H1 (cell line): ENCODE data around the gene MEIS2. TPM values are rescaled to one million over a fixed set of nuclear protein-coding genes. Genes with fewer than 3 reads are reported as not detected.

Experiments
- CTCF ChIA-PET: fragments of 300-600 bp; sonication (Branson Sonifier 250); formaldehyde crosslinking; loops from one replicate; lab custom pipeline; 2021; ENCODE audit not compliant: partially characterized antibody; lab: Charles Lee
- POLR2A ChIA-PET: fragments of 300-600 bp; sonication (Branson Sonifier 250); formaldehyde crosslinking; loops from one replicate; lab custom pipeline; 2021; ENCODE audit warnings: inconsistent platforms; ENCODE audit not compliant: partially characterized antibody; lab: Charles Lee
- DNase-seq, 2 experiments: peaks; one replicate each; pipeline versions ENCODE4 v3.0.0 to v3.0.0-alpha.2; 2010 to 2022; ENCODE audit warnings: low spot score in 2 of 2, low read depth in 1 of 2, mixed read lengths in 1 of 2
- FAIRE-seq: peaks from 2 replicates; lab custom pipeline; 2011; peaks lifted over from hg19 to GRCh38; lab: Jason Lieb, UNC
- H2AFZ ChIP-seq: 2 replicates; pipeline ENCODE4 v1.8.1; 2012; ENCODE audit warnings: low read length, inconsistent platforms
- H2AK5ac ChIP-seq: 2 replicates; pipeline ENCODE4 v1.6.1; 2013; ENCODE audit warnings: low read depth, low read length
- H2BK120ac ChIP-seq: replicated peaks from 2 replicates; pipeline ENCODE3; 2013; ENCODE audit warnings: low read depth, low read length, inconsistent platforms
- H2BK12ac ChIP-seq: 2 replicates; pipeline ENCODE4 v1.6.1; 2013; ENCODE audit warnings: low read depth, low read length
- H2BK15ac ChIP-seq: 2 replicates; pipeline ENCODE4 v1.6.1; 2013; ENCODE audit warnings: low read length
- H2BK20ac ChIP-seq: 2 replicates; pipeline ENCODE4 v1.6.1; 2013; ENCODE audit warnings: low read length
- H2BK5ac ChIP-seq: 2 replicates; pipeline ENCODE4 v1.6.1; 2013; ENCODE audit warnings: low read depth, low read length
- H3K14ac ChIP-seq: 2 replicates; pipeline ENCODE4 v1.6.1; 2013; ENCODE audit warnings: inconsistent platforms; ENCODE audit not compliant: insufficient read length
- H3K18ac ChIP-seq: 2 replicates; pipeline ENCODE4 v1.6.1; 2013; ENCODE audit warnings: low read length; ENCODE audit errors: extremely low read depth
- H3K23ac ChIP-seq: 2 replicates; pipeline ENCODE4 v1.6.1; 2013; ENCODE audit warnings: inconsistent platforms; ENCODE audit not compliant: insufficient read length
- H3K23me2 ChIP-seq: 2 replicates; pipeline ENCODE4 v1.6.1; 2013; ENCODE audit warnings: low read depth, low read length
- H3K27ac ChIP-seq: 2 replicates; pipeline ENCODE4 v1.6.1; 2011; ENCODE audit warnings: low read depth, low read length, inconsistent platforms
- H3K27me3 ChIP-seq, 4 experiments: replicated peaks in 1 of 4; 1 replicate in 1 of 4; 2 replicates in 3 of 4; pipeline versions ENCODE4 v1.6.1 to v1.8.1; 2011 to 2013; ENCODE audit warnings: low read length in 3 of 4, mild to moderate bottlenecking in 3 of 4, inconsistent platforms in 2 of 4, mixed read lengths in 2 of 4, moderate library complexity in 1 of 4; ENCODE audit not compliant: control insufficient read depth in 3 of 4, insufficient read depth in 3 of 4; ENCODE audit errors: extremely low read depth in 1 of 4
- H3K36me3 ChIP-seq, 4 experiments: 2 replicates each; pipeline versions ENCODE4 v1.6.1 to v1.8.1; 2011 to 2013; ENCODE audit warnings: mild to moderate bottlenecking in 4 of 4, low read length in 3 of 4, moderate library complexity in 2 of 4, control low read depth in 1 of 4, inconsistent platforms in 1 of 4; ENCODE audit not compliant: insufficient read depth in 4 of 4, control insufficient read depth in 2 of 4
- H3K4ac ChIP-seq: replicated peaks from 2 replicates; pipeline ENCODE3; 2013; ENCODE audit warnings: low read length, low read depth, mixed read lengths, inconsistent platforms; ENCODE audit not compliant: insufficient read length
- H3K4me1 ChIP-seq, 4 experiments: replicated peaks in 1 of 4; 1 replicate in 1 of 4; 2 replicates in 3 of 4; pipeline versions ENCODE4 v1.6.1 to v1.8.1; 2011 to 2013; ENCODE audit warnings: low read length in 3 of 4, inconsistent platforms in 2 of 4, mixed read lengths in 1 of 4; ENCODE audit not compliant: insufficient read depth in 4 of 4, control insufficient read depth in 3 of 4
- H3K4me2 ChIP-seq, 2 experiments: 2 replicates each; pipeline versions ENCODE4 v1.6.1 to v1.8.1; 2011 to 2013; ENCODE audit warnings: low read depth in 2 of 2, low read length in 2 of 2, control low read depth in 1 of 2, inconsistent platforms in 1 of 2, mild to moderate bottlenecking in 1 of 2; ENCODE audit not compliant: insufficient read depth in 1 of 2
- H3K4me3 ChIP-seq, 4 experiments: fragments of 200-600, 300-600 bp in 1 of 4; sonication (generic), shearing (Covaris generic), sonication (Bioruptor Twin) in 1 of 4; 2 replicates each; pipeline versions ENCODE4 v1.5.1 to v1.8.1; 2011 to 2016; ENCODE audit warnings: low read length in 4 of 4, low read depth in 3 of 4, control low read depth in 2 of 4, inconsistent platforms in 2 of 4, mild to moderate bottlenecking in 2 of 4, mixed read lengths in 1 of 4, moderate library complexity in 1 of 4; ENCODE audit not compliant: insufficient read depth in 2 of 4; ENCODE audit errors: extremely low read depth in 1 of 4
- H3K56ac ChIP-seq: replicated peaks from 2 replicates; pipeline ENCODE3; 2013; ENCODE audit warnings: low read depth, mild to moderate bottlenecking, mixed read lengths, low read length, inconsistent platforms; ENCODE audit not compliant: insufficient read length
- H3K79me1 ChIP-seq: 2 replicates; pipeline ENCODE4 v1.6.1; 2013; ENCODE audit warnings: low read depth, low read length, control low read depth
- H3K79me2 ChIP-seq, 2 experiments: 2 replicates each; pipeline versions ENCODE4 v1.6.1 to v1.8.1; 2012 to 2013; ENCODE audit warnings: low read length in 2 of 2, mild to moderate bottlenecking in 2 of 2, inconsistent platforms in 1 of 2; ENCODE audit not compliant: insufficient read depth in 2 of 2, control insufficient read depth in 1 of 2
- H3K9ac ChIP-seq, 4 experiments: replicated peaks in 1 of 4; 1 replicate in 1 of 4; 2 replicates in 3 of 4; pipeline versions ENCODE4 v1.6.1 to v1.8.1; 2011 to 2013; ENCODE audit warnings: low read depth in 3 of 4, low read length in 3 of 4, control low read depth in 2 of 4, mild to moderate bottlenecking in 2 of 4, moderate library complexity in 2 of 4, inconsistent platforms in 1 of 4; ENCODE audit errors: extremely low read depth in 1 of 4
- H3K9me3 ChIP-seq, 2 experiments: 2 replicates each; pipeline versions ENCODE4 v1.6.1 to v1.8.1; 2012 to 2013; ENCODE audit warnings: mild to moderate bottlenecking in 2 of 2, moderate library complexity in 2 of 2, control low read depth in 1 of 2, inconsistent platforms in 1 of 2, low read depth in 1 of 2, low read length in 1 of 2, mixed read lengths in 1 of 2; ENCODE audit not compliant: insufficient read depth in 2 of 2
- H4K20me1 ChIP-seq, 2 experiments: replicated peaks in 1 of 2; 2 replicates each; pipeline versions ENCODE3 to v1.8.1; 2011 to 2013; ENCODE audit warnings: inconsistent platforms in 2 of 2, low read length in 2 of 2, mild to moderate bottlenecking in 1 of 2; ENCODE audit not compliant: insufficient read depth in 2 of 2, control insufficient read depth in 1 of 2
- H4K5ac ChIP-seq: 2 replicates; pipeline ENCODE4 v1.6.1; 2013; ENCODE audit warnings: low read length, low read depth, mixed read lengths, inconsistent platforms; ENCODE audit not compliant: insufficient read length
- H4K8ac ChIP-seq: 2 replicates; pipeline ENCODE4 v1.8.0; 2013; ENCODE audit warnings: mild to moderate bottlenecking, moderate library complexity, low read length, inconsistent platforms; ENCODE audit not compliant: insufficient read depth; ENCODE audit errors: extremely low read depth
- H4K91ac ChIP-seq: replicated peaks from 2 replicates; pipeline ENCODE3; 2013; ENCODE audit warnings: low read length, mixed read lengths, inconsistent platforms; ENCODE audit not compliant: insufficient read length
- GTF2F1 ChIP-seq: IDR thresholded peaks from 2 replicates; pipeline ENCODE4 v1.6.1; 2012; ENCODE audit warnings: low read depth, low read length, improper control_type of control experiment, borderline replicate concordance
- MAFK ChIP-seq: IDR thresholded peaks from 2 replicates; pipeline ENCODE4 v1.6.1; 2012; ENCODE audit warnings: low read depth, mild to moderate bottlenecking, improper control_type of control experiment, low read length
- WGBS, 2 experiments: shearing (Covaris generic) in 1 of 2; methylation state at CpG; one replicate each; pipeline versions ENCODE4 v1.1.6 to v1.1.7; 2013 to 2015; ENCODE audit warnings: low lambda C conversion rate in 2 of 2, mixed read lengths in 2 of 2, inconsistent platforms in 1 of 2, low coverage in 1 of 2, missing lambda C conversion rate in 1 of 2; ENCODE audit not compliant: insufficient replicate concordance in 2 of 2, insufficient coverage in 1 of 2, insufficient read length in 1 of 2; ENCODE audit errors: extremely low coverage in 1 of 2, missing lambda C conversion rate in 1 of 2; 5-methylcytosine and 5-hydroxymethylcytosine counted together
- polyA plus RNA-seq, 7 experiments: library from polyadenylated mRNA; depleted of rRNA in 3 of 7; stranded (reverse) in 5 of 7; unstranded in 2 of 7; fragments of >200 nt in 5 of 7; fragments of 200-250 nt in 2 of 7; gene quantifications; 1 replicate in 5 of 7; 2 replicates in 1 of 7; 4 replicates in 1 of 7; pipeline versions ENCODE4 v1.2.1 to v1.2.3, GENCODE V29; 2011 to 2013; ENCODE audit warnings: missing spikeins in 2 of 7, mixed read lengths in 2 of 7
- total RNA-seq: library from RNA; stranded (reverse); fragmentation: NEBNext Ultra II Directional; extraction: Animal tissue kit (Norgen Biotek cat#: 25700); gene quantifications from 2 replicates; pipeline ENCODE4 v1.2.1, GENCODE V29; 2021

The MEIS2 gene
- total and polyA plus RNA-seq, 2 of the 8 experiments (the other 6 are each of a cell fraction or from before 2014, with no cell fraction given): 0.22 to 1.2 TPM

DNA sequence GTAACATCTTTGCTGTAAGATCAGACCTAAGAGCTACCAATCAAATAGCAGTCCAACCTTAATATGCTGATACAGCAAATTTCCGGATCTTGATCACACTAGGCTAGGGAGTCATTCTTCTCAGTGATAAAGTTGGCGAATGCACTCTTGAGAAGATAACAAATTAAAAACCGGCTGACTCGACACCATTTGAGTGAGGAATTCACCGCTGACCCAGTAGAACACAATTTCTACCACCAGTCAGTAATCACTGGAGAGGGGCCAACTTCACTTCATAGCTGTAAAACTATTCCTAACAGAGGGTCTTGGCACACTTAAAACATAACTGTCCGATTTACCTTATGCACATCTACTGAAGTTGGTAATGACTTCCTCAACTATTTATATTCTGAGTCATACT, 47.2 kb downstream of the MEIS2 start:
- no peak overlapping the region for H2BK15ac ChIP-seq
- H3K56ac ChIP-seq: no peak overlapping the region
- no peak overlapping the region for H2BK120ac ChIP-seq
- H4K5ac ChIP-seq: no peak overlapping the region
- H2BK5ac ChIP-seq: no peak overlapping the region
- H4K20me1 ChIP-seq: no peaks in the 10 kb centered on the region
- H3K9ac ChIP-seq: no peak overlapping the region
- H3K4ac ChIP-seq: no peak overlapping the region
- no peak for DNase-seq
- FAIRE-seq: no peak
- H3K36me3 ChIP-seq: no peaks in the 10 kb centered on the region
- no peak overlapping the region for H2AFZ ChIP-seq
- POLR2A ChIA-PET: no interaction called here
- CTCF ChIA-PET: no interaction called here
- no peak overlapping the region for H4K91ac ChIP-seq
- no peak overlapping the region for H3K4me3 ChIP-seq
- H2BK20ac ChIP-seq: no peak overlapping the region
- H3K79me1 ChIP-seq: no peaks in the 10 kb centered on the region
- H3K18ac ChIP-seq: no peak overlapping the region
- no peak overlapping the region for H2BK12ac ChIP-seq
- TF ChIP-seq MAFK (peak; percentile 97), GTF2F1 (no peak)
- no peak overlapping the region for H3K23ac ChIP-seq
- H4K8ac ChIP-seq: no peak overlapping the region
- no peaks in the 10 kb centered on the region for H3K9me3 ChIP-seq
- no peak overlapping the region for H3K4me2 ChIP-seq
- H3K14ac ChIP-seq: no peak overlapping the region
- 90% methylated on average over 6 of the region's 6 CpGs; no CpG with 5 or more reads in 1 of the 2 experiments for WGBS, 2 experiments
- no peak overlapping the region for H3K27ac ChIP-seq
- no peaks in the 10 kb centered on the region for H3K23me2 ChIP-seq
- H2AK5ac ChIP-seq: no peak overlapping the region
- H3K27me3 ChIP-seq: no peaks in the 10 kb centered on the region
- H3K79me2 ChIP-seq: no peaks in the 10 kb centered on the region
- H3K4me1 ChIP-seq: peaks cover 0 to 6% (median 4%) of the 10 kb centered on the region in 4 experiments; a peak in 2 of 7 replicates
